ENCODE results near the gene LRRC75A. TPM values are rescaled to one million over a fixed set of nuclear protein-coding genes. Genes with fewer than 3 reads are reported as not detected.

Gene LRRC75A
- polyA plus RNA-seq, 1 experiment, result 1.3 TPM

GRCh38 chr17:16467044-16467443, 24.9 kb downstream of the LRRC75A start:
- Histone ChIP-seq H3K36me3 (ENCODE audit: control insufficient read depth, insufficient read depth, low read length) (no peaks in the 10 kb centered on the region), H3K4me3 (ENCODE audit: low read depth, low read length) (no peak overlapping the region), H3K27me3 (ENCODE audit: control insufficient read depth, insufficient read depth, low read length) (no peaks in the 10 kb centered on the region)
- POLR2A ChIA-PET, result interaction anchor here (0.5 kb wide), 1 partner anchor 1449 kb away, joined by 3 read pairs; no protein-coding TSS in a partner anchor
- DNase-seq (ENCODE audit: low read depth), result no peak
- no peak for TF ChIP-seq CTCF (IDR thresholded peaks at IDR 0.05; ENCODE audit: insufficient read depth, low read depth, low read length)
- CTCF ChIA-PET, result interaction anchor here (0.6 kb wide), 1 partner anchor 10 kb away, joined by 4 read pairs; no protein-coding TSS in a partner anchor

- DNase-seq (ENCODE audit: low read depth), result no peak
- POLR2A ChIA-PET, result no interaction called here
- CTCF ChIA-PET, result interaction anchor here (0.6 to 5.8 kb wide), 2 partner anchors 11 to 14 kb away, joined by 4 to 58 read pairs; no protein-coding TSS in a partner anchor
- Histone ChIP-seq H3K27me3 (ENCODE audit: control insufficient read depth, insufficient read depth, low read length) (no peaks in the 10 kb centered on the region), H3K4me3 (ENCODE audit: low read depth, low read length) (no peak overlapping the region), H3K36me3 (ENCODE audit: control insufficient read depth, insufficient read depth, low read length) (no peaks in the 10 kb centered on the region)
- no peak for TF ChIP-seq CTCF (IDR thresholded peaks at IDR 0.05; ENCODE audit: insufficient read depth, low read depth, low read length)
These were observed 25.6 kb downstream of the LRRC75A start for GRCh38 chr17:16466407-16466806.

- no peak for DNase-seq (ENCODE audit: low read depth)
These were observed 26.1 kb downstream of the LRRC75A start for GRCh38 chr17:16465861-16466338.

GRCh38 chr17:16465052-16465312, 27.0 kb downstream of the LRRC75A start:
- TF ChIP-seq CTCF (IDR thresholded peaks at IDR 0.05; ENCODE audit: insufficient read depth, low read depth, low read length), result no peak
- no peaks in the 10 kb centered on the region for H3K27me3 ChIP-seq (ENCODE audit: control insufficient read depth, insufficient read depth, low read length)
- CTCF ChIA-PET, result interaction anchor here (1.0 to 5.8 kb wide), 4 partner anchors 9 to 56 kb away, joined by 3 to 58 read pairs (median 20); no protein-coding TSS in a partner anchor
- DNase-seq (ENCODE audit: low read depth), result no peak
- no peak overlapping the region for H3K4me3 ChIP-seq (ENCODE audit: low read depth, low read length)
- POLR2A ChIA-PET, result no interaction called here
- no peaks in the 10 kb centered on the region; the same call in 1 of the 2 replicates for H3K36me3 ChIP-seq (ENCODE audit: control insufficient read depth, insufficient read depth, low read length)

More at GRCh38 chr17:16465861-16466338, 26.1 kb downstream of the LRRC75A start:
- TF ChIP-seq CTCF (IDR thresholded peaks at IDR 0.05; ENCODE audit: insufficient read depth, low read depth, low read length), result no peak
- POLR2A ChIA-PET, result no interaction called here
- H3K4me3 ChIP-seq (ENCODE audit: low read depth, low read length), result no peak overlapping the region
- H3K36me3 ChIP-seq (ENCODE audit: control insufficient read depth, insufficient read depth, low read length), result no peaks in the 10 kb centered on the region; the same call in 1 of the 2 replicates
- H3K27me3 ChIP-seq (ENCODE audit: control insufficient read depth, insufficient read depth, low read length), result no peaks in the 10 kb centered on the region
- CTCF ChIA-PET, result interaction anchor here (1.0 to 5.8 kb wide), 3 partner anchors 8 to 51 kb away, joined by 3 to 58 read pairs (median 5); no protein-coding TSS in a partner anchor

GRCh38 chr17:16464303-16465051, 27.5 kb downstream of the LRRC75A start:
- Histone ChIP-seq H3K4me3 (ENCODE audit: low read depth, low read length) (no peak overlapping the region), H3K27me3 (ENCODE audit: control insufficient read depth, insufficient read depth, low read length) (no peaks in the 10 kb centered on the region), H3K36me3 (ENCODE audit: control insufficient read depth, insufficient read depth, low read length) (no peaks in the 10 kb centered on the region; the same call in 1 of the 2 replicates)
- no peak for DNase-seq (ENCODE audit: low read depth)
- TF ChIP-seq CTCF (IDR thresholded peaks at IDR 0.05; ENCODE audit: insufficient read depth, low read depth, low read length), result no peak
- ChIA-PET CTCF (interaction anchor here (1.5 to 5.8 kb wide), 7 partner anchors 9 to 57 kb away, joined by 4 to 58 read pairs (median 5); no protein-coding TSS in a partner anchor), POLR2A (no interaction called here)

Data from BJ (cell line).